Left ventricle myocardium inferior (tissue), 1 donor: ENCODE results near the gene TESK2. TPM values are rescaled to one million over a fixed set of nuclear protein-coding genes. Genes with fewer than 3 reads are reported as not detected.
A peak's percentile ranks its signal among the peaks of the same experiment; 100 is the strongest.

Experiments used
- DNase-seq: peaks from one replicate; pipeline ENCODE4 v3.0.0-alpha.2; 2020
- H3K27ac ChIP-seq: fragments of 200-600 bp; replicated peaks from 2 replicates; pipeline ENCODE4 v1.8.0; 2021
- H3K27me3 ChIP-seq: fragments of 200-600 bp; 2 replicates; pipeline ENCODE4 v1.8.0; 2021; ENCODE audit warnings: low read depth
- H3K36me3 ChIP-seq: fragments of 200-600 bp; 2 replicates; pipeline ENCODE4 v1.8.0; 2021
- H3K4me1 ChIP-seq: fragments of 200-600 bp; 2 replicates; pipeline ENCODE4 v1.8.0; 2021
- H3K4me3 ChIP-seq: fragments of 200-600 bp; 2 replicates; pipeline ENCODE4 v1.8.0; 2021; ENCODE audit warnings: mild to moderate bottlenecking, moderate library complexity
- H3K9me3 ChIP-seq: fragments of 200-600 bp; replicated peaks from 2 replicates; pipeline ENCODE4 v1.8.0; 2021
- intact Hi-C: fragments of 100-400 bp; cut with micrococcal nuclease; formaldehyde crosslinking; loops from one replicate; pipeline ENCODE4 v1.11.0; 2022
- total RNA-seq: library from RNA; stranded (reverse); fragmentation: NEBNext Ultra II Directional; extraction: Animal tissue kit (Norgen Biotek cat#: 25700); gene quantifications from one replicate; pipeline ENCODE4 v1.2.1, GENCODE V29; 2021
- TF ChIP-seq, protein P1 (sequence below): fragments of 200-600 bp; IDR thresholded peaks from 2 replicates; pipeline ENCODE4 v1.8.0; 2021; ENCODE audit warnings: antibody characterized with exemption, mild to moderate bottlenecking, borderline replicate concordance
- donor health status: DM: no; HTN: yes; CAD: no; lungs with severe emphysema.

TESK2 gene
- total RNA-seq, 1 donor from 2014 or later = 1.4 TPM

DNA sequence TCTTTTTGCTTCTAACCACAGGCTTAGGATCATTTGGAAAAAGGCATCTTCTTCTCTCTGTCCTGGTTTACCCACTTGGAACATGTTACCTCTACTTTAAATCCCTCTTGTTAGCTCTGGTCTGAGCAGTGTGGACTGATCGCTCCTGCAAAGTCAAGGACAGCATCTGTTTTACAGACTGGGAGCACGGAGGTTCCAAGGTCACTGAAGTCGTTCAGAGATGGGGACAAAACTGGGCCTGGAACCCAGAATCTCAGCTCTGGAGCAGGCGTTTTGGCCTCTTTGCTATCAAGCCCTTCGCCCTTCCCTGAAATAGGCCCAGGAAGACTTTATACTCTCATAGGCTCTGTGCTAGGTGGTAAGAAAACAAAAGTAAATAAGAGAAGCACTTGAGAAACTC is 139.5 kb downstream of the TESK2 start:
- H3K27ac ChIP-seq = no peak overlapping the region
- H3K4me1 ChIP-seq = peaks cover 23% of the 10 kb centered on the region
- no peaks in the 10 kb centered on the region for H3K9me3 ChIP-seq
- TF ChIP-seq, protein P1, sequence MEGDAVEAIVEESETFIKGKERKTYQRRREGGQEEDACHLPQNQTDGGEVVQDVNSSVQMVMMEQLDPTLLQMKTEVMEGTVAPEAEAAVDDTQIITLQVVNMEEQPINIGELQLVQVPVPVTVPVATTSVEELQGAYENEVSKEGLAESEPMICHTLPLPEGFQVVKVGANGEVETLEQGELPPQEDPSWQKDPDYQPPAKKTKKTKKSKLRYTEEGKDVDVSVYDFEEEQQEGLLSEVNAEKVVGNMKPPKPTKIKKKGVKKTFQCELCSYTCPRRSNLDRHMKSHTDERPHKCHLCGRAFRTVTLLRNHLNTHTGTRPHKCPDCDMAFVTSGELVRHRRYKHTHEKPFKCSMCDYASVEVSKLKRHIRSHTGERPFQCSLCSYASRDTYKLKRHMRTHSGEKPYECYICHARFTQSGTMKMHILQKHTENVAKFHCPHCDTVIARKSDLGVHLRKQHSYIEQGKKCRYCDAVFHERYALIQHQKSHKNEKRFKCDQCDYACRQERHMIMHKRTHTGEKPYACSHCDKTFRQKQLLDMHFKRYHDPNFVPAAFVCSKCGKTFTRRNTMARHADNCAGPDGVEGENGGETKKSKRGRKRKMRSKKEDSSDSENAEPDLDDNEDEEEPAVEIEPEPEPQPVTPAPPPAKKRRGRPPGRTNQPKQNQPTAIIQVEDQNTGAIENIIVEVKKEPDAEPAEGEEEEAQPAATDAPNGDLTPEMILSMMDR = no peak
- no peak overlapping the region for H3K4me3 ChIP-seq
- H3K36me3 ChIP-seq = no peaks in the 10 kb centered on the region
- no peaks in the 10 kb centered on the region for H3K27me3 ChIP-seq
- intact Hi-C loops = no loop called here
- DNase-seq = no peak

GRCh38 chr1:45348966-45349677 is 141.8 kb downstream of the TESK2 start:
- H3K27me3 ChIP-seq = no peaks in the 10 kb centered on the region
- no peak overlapping the region for H3K4me3 ChIP-seq
- no peak for DNase-seq
- H3K9me3 ChIP-seq = no peaks in the 10 kb centered on the region
- H3K36me3 ChIP-seq = peaks cover 8% of the 10 kb centered on the region
- TF ChIP-seq, protein P1 = no peak
- intact Hi-C loops = no loop called here
- H3K4me1 ChIP-seq = peaks cover 23% of the 10 kb centered on the region
- H3K27ac ChIP-seq = peak overlapping the region; percentile 73

GRCh38 chr1:45348609-45348965 is 142.4 kb downstream of the TESK2 start:
- Histone ChIP-seq H3K9me3 (no peaks in the 10 kb centered on the region), H3K36me3 (peaks cover 13% of the 10 kb centered on the region), H3K4me3 (no peak overlapping the region), H3K27ac (peak overlapping the region; percentile 73), H3K4me1 (peaks cover 23% of the 10 kb centered on the region), H3K27me3 (no peaks in the 10 kb centered on the region)
- no peak for DNase-seq
- intact Hi-C loops = no loop called here
- TF ChIP-seq, protein P1 = no peak

DNA sequence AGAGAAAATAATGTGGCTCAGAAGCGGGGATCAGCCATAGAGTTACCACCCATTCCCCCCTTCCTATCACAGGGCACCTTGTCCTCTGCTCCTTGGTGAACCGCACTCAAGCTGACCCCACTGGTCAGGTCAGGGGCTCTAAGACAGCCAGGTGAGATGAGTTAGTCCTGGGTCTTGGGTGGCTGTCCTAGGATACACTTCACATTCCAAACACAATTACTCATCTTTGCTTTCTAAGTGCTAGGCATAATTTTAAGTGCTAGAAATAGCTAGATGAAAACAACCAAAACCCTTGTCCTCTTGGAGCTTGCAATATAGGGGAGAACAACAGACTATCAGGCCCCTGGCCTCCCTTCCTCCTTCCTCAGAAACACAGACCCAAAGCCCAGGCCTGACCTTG is 142.9 kb downstream of the TESK2 start:
- Histone ChIP-seq H3K4me1 (peaks cover 24% of the 10 kb centered on the region), H3K9me3 (no peaks in the 10 kb centered on the region), H3K27me3 (no peaks in the 10 kb centered on the region), H3K27ac (peak overlapping the region; percentile 73), H3K4me3 (no peak overlapping the region), H3K36me3 (peaks cover 19% of the 10 kb centered on the region)
- intact Hi-C loops = no loop called here
- DNase-seq = no peak
- TF ChIP-seq, protein P1 = no peak

GRCh38 chr1:45346473-45346872 is 144.5 kb downstream of the TESK2 start:
- TF ChIP-seq, protein P1 = no peak
- Histone ChIP-seq H3K4me3 (no peak overlapping the region), H3K27me3 (no peaks in the 10 kb centered on the region), H3K4me1 (peaks cover 37% of the 10 kb centered on the region), H3K27ac (no peak overlapping the region), H3K9me3 (no peaks in the 10 kb centered on the region), H3K36me3 (peaks cover 34% of the 10 kb centered on the region)
- intact Hi-C loops = no loop called here
- DNase-seq = no peak
